ENCODE results near the gene CD19.
"Not testable (repeated sequence)": the region's sequence is repeated elsewhere in the genome, so short reads cannot be mapped to it uniquely, and the experiment has no call there.

Gene CD19

DNA sequence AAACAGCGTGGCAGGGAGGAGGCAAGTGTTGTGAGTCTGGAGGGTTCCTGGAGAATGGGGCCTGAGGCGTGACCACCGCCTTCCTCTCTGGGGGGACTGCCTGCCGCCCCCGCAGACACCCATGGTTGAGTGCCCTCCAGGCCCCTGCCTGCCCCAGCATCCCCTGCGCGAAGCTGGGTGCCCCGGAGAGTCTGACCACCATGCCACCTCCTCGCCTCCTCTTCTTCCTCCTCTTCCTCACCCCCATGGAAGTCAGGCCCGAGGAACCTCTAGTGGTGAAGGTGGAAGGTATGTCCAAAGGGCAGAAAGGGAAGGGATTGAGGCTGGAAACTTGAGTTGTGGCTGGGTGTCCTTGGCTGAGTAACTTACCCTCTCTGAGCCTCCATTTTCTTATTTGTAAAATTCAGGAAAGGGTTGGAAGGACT is at the start of gene CD19:
TSS of gene CD19 (plus strand) at position 171 of the 425 bp plus-strand sequence. CDS start at position 201, 30 bp downstream.
- no peak for DNase-seq

DNA sequence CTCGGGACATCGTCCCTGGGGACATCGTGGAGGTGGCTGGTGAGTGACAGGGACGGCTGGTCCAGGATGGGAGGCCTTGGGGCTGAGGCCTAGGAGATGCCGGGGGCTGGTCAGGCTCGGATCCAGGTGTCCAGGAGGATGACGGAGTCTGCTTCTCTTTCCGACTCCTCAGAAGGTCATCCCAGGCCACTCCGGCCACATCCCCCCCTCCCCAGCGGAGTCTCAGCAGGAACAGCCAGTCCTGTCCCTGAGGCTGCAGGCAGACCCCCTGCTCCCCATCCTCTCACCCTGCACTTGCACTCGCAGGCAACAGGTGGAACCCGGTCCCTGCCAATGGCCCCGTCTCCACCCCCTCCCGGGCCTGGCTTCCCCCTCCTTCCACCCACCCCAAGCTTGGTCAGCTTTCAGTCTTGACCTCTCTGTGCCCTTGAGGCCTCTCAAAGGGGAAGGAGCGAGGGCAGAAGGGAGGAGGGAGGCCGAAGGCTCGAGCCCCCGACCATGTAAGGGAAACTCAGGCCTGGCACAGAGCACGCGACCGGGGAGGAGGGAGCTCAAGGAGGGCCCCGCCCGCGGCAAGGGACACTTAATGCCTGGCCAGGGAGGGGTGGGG is 49.1 kb upstream of the CD19 start:
- DNase-seq = no peak

DNA sequence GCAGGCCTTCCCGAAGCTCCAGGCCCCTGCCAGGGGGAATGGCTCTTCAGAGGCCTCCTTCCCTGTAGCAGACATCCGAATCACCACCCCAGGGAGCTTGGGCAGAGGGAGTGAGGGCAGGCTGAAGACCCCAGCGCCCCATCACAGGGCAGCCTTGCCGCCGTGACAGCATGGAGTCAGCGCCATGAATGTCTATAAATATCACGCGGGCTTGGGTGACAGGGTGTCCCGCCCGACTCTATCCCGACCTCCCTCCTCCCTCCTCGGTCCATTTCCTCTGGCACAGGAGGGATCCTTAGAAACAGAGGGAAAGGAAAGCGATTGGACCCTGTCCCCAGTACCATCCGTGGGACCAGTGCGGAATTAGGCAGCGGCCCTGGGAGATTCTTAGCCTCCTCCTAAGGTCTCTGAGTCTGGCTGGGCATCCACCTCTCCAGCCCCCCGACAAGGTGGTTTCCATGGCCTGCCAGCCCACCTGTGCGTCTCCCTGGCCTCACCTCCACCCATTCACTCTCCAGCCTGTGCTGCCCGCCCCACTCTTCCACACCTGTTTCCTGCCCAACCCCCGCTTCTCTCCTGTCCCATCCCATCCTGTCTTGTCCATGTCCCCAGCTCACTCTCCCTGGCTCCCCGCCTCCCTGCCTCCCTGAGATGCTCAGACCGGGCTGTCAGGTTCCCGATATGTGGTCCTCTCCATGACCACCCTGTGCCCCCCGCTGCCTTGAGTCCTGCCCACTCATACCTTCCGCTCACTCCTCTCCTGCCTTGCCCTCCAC is 48.4 kb upstream of the CD19 start:
- no peak for DNase-seq

DNA sequence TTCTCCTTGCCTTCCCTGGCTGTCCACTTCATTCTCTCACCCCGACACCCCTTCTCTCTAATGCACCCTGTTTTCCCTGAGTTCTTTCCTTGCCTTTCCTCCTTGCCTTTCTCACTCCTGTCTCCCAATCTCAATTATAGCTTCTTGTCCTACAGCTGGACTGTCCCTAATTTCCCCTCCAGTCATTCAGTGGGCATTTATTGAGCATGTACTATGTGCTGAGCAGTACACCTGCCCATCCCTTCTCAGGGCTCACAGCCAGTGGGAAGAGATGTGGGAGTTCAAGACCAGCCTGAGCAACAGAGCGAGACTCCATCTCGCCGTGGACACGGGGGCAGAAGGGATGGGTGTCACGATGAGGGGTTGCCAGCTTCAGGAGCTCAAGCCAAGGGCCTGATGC is 47.7 kb upstream of the CD19 start:
- DNase-seq = no peak

DNA sequence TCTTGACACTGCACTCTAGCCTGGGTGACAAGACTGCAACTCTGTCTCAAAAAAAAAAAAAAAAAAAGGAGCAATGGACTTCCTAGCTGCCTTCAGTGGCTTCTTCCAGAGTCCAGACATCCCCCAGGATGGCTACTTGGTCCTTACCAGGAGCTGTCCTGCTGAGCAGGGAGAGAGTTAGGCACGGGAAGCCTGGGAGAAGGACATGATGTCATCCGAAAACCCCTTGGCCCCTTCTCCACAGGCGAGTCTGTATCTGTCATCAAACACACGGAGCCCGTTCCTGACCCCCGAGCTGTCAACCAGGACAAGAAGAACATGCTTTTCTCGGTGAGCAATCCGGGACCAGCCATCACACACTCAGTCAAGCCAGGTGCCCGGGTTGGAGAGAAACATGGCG is 44.8 kb upstream of the CD19 start:
- no peak for DNase-seq

DNA sequence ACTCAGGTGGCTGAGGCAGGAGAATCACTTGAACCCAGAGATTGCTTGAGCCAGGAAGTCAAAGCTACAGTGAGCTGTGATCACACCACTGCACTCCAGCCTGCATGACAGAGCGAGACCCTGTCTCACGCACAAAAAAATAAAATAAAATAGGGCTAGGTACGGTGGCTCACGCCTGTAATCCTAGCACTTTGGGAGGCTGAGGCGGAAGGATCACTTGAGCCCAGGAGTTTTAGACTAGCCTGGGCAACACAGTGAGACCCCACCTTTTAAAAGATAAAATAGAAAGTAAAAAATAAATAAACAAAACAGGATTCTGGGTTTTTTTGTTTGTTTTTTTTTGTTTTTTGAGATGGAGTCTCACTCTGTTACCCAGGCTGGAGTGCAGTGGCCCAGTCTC is 41.4 kb upstream of the CD19 start:
- not testable (repeated sequence) for DNase-seq

DNA sequence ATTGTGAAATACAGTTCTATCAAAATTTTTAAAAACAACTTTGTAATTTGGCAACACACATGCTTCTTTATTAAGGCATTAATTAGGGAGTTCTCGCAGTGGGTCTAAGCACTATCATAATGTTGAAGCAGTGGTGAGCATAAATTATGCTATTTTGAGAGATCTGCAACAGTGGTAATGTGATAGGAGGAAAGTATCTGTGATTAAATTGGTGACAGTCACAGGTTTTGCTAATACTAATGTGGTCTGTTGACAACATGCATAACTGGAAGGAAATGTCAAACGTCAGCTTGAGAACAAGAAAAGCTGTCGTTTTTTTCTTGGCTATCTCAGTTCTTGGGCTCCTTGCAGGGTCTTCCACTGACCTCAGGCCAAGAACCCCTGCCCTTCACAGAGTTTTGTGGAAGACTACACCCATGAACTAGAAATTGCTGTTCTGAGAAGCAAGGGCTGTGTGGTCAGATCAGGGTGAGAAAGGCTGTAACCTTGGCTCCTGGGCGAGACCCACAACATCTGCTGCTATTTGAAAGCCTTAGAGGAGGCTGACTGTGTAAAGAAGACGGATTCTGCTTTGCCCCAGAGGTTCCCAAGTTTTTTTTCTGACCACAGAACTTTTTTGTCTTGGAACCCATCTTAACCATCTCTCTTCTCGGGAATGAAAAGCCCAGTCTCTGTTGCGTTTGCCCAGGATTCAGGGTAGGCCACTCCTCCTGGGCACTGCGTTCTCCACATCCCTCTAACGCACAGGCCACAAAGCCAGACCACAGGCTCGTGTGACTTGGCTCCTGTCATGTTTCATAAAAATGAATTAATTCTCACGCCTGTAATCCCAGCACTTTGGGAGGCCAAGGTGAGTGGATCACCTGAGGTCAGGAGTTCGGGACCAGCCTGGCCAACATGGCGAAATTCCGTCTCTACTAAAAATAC is 39.5 kb upstream of the CD19 start:
- DNase-seq = no peak

DNA sequence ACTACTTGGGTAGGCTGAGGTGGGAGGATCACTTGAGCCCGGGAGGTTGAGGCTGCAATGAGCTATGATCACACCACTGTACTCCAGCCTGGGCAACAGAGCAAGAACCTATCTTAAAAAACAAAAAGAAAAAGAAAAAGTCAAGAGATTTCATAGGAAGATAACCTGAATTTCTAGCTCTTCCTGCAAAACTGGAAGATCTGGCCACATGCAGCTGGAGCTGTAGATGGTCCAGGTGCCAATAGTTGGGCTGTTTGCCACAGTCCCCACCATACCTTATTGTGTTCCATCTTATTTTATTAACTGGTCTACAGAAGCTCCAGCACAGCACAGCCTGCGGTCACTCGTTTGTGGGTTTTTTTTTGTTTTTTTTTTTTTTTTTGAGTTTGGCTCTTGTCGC is 38.5 kb upstream of the CD19 start:
- no peak for DNase-seq

DNA sequence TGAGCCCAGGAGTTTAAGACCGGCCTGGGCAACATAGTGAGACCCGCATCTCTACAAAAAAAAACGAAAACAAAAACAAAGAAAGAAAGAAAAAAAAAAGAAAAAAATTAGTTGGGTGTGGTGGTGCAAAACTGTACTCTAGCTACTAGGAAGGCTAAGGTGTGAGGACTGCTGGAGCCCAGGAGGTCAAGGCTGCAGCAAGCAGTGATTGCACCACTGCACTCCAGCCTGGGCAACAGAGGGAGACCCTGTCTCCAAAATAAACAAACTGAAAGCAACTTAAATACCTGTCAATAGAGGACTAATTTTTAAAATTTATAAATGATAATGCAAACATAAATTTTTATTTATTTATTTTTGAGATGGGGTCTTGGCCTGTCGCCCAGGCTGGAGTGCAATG is 36.2 kb upstream of the CD19 start:
- no peak for DNase-seq

DNA sequence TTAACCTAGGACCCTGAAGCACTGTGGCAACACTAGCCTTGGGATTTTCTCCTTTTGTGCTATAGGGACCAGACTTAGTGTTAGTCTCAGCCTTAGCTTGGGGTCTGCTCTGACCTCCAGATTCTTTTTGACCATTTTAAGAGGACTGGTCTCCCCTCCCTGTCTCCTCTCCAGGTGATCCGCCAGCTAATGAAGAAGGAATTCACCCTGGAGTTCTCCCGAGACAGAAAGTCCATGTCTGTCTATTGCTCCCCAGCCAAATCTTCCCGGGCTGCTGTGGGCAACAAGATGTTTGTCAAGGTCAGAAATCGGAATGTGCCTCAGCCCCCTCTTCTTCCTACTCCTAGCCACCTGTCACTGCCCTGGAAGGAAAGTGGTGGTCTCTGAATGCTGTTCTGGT is 33.9 kb upstream of the CD19 start:
- DNase-seq = no peak

DNA sequence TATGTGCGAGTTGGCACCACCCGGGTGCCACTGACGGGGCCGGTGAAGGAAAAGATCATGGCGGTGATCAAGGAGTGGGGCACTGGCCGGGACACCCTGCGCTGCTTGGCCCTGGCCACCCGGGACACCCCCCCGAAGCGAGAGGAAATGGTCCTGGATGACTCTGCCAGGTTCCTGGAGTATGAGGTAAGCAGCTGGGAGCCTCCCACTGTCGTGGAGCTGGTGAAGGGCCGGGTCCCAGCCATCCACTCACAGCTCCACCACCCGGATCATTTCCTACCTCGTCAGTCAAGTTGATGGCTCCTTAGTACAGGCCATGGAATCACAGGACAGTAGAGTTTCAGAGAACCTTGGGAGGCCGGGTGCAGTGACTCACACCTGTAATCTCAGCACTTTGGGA is 33.5 kb upstream of the CD19 start:
- no peak for DNase-seq

DNA sequence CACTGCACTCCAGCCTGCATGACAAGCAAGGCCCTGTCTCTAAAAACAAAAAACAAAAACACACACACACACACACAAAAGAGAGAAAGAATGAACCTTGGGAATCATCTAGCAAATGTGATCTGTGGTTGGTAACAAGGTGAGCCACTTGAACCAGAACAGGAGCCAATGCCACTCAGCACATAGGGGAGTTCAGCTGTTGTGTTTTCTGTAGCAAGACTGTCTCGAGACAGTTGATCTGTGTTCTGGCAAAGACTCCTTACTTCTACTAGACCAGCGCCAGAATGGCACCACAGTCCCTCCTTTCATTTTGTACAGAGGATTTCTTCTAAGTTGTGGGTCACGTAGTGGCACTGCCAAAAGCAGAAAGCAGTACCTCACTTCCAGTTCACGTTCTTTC is 32.8 kb upstream of the CD19 start:
- no peak for DNase-seq

DNA sequence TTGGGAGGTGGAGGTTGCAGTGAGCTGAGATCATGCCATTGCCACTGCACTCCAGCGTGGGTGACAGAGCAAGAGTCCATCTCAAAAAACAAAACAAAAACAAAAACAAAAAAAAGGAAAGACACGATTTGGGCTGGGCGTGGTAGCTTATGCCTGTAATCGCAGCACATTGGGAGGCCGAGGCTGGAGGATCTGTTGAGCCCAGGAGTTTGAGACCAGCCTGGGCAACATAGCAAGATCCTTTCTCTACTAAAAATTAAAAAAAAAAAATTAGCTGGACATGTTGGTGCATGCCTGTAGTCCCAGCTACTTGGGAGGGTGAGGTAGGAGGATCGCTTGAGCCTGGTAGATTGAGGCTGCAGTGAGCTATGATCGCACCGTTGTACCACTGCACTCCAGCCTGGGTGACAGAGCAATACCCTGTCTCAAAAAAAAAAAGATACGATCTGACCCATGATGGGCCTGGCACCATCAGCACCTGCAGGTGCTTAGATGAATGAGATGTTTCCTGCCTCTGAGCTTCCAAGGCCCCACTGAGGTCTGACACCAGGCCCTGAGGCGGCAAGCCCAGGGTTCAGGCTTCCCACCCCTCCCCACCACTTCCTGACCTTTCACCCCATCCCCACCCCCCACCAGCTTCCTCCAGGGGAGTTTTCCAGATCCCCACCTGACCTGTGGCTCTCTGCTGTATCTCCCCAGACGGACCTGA is 31.7 kb upstream of the CD19 start:
- DNase-seq = no peak

DNA sequence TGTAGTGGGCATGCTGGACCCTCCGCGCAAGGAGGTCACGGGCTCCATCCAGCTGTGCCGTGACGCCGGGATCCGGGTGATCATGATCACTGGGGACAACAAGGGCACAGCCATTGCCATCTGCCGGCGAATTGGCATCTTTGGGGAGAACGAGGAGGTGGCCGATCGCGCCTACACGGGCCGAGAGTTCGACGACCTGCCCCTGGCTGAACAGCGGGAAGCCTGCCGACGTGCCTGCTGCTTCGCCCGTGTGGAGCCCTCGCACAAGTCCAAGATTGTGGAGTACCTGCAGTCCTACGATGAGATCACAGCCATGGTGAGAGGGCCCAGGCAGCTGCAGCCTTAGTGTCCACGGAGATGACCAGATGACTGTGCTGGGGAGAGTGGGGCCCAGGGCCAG is 31.2 kb upstream of the CD19 start:
- DNase-seq = no peak

DNA sequence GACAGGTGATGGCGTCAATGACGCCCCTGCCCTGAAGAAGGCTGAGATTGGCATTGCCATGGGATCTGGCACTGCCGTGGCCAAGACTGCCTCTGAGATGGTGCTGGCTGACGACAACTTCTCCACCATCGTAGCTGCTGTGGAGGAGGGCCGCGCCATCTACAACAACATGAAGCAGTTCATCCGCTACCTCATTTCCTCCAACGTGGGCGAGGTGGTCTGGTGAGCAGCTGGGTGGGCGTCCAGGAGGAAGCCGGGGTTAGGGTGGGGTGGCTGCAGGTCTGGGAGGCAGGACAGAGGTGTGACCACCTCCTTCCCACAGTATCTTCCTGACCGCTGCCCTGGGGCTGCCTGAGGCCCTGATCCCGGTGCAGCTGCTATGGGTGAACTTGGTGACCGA is 29.9 kb upstream of the CD19 start:
- DNase-seq = no peak

DNA sequence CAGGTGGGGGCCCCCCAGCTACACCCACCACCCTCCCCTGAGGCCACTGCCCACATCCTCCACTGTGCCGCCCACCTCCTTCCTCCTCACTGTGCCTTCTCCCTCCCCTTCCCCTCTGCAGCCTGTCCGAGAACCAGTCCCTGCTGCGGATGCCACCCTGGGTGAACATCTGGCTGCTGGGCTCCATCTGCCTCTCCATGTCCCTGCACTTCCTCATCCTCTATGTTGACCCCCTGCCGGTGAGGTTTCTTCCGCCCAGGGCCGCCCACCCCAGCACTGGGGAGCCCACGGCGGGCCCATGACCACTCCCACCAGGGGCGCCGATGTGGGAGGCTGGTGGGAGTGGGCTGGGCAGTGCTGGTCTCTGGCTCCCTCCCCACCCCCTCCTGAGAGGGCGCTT is 28.9 kb upstream of the CD19 start:
- no peak for DNase-seq

DNA sequence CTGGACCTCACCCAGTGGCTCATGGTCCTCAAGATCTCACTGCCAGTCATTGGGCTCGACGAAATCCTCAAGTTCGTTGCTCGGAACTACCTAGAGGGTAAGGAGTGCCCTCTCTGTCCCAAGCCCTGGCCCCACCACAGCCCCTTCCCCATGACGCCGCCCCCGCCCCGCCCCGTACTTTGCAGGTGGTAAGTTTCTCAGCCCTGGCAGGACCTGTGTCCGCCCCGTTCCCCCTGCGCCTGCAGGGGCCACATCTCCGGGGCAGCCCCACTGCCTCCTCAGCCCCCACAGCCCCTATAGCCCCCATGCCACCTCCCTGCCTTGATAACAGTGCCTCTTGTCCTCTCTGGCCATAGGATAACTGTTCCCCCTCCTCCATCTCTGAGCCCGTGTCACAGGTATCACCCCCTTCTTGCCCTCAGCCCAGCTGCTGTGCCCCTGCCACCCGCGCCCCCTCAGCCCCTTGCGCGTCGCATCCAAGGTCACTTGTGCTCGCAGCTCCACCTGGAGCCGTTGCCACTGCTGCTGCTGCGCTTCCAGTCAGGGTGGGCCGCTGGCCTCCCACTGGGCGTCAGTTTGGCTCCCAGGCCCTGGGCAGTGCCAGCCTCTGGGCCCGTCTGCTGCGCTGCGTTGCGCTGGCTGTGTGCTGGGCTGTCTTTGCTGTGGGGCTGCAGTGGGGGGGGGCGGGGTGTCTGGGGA is 28.3 kb upstream of the CD19 start:
- no peak for DNase-seq

DNA sequence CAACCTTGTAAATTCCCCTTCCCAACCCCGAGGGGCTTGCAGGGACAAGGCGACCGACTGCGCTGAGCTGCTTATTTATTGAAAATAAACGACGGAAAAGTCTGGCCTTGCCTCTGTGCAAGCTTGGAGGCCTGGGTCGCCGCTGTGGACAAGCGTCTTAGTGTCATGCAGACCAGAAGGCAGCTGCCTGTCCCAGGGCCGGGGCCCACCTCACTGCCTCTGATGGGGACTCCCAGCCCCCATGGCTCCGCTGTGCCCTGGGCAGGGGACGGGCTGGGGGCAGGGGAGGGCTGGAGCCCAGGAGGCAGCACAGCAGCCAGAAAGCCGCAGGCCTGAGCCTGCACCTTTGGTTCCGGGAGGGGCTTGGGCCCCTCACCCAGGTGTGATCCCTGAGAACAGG is 27.4 kb upstream of the CD19 start:
- no peak for DNase-seq

DNA sequence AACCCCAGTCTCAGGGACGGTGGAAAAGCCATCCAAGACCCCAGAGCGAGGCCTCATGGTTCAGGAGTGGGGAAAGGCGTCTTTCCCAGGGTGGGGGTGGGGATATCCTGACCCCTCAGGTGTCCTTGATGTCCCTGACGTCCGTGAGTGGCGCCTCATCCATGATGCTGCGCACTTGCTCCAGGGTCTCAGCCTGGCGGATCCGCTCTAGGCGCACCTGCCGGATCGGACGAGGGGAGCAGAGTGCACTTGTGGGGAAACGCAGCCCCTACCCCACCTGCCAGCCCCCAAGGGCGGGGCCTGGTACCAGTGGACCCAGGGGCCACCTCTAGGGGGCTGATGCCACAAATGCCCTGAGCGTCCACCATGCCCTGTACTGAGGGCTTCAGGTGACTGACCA is 26.9 kb upstream of the CD19 start:
- DNase-seq = no peak

DNA sequence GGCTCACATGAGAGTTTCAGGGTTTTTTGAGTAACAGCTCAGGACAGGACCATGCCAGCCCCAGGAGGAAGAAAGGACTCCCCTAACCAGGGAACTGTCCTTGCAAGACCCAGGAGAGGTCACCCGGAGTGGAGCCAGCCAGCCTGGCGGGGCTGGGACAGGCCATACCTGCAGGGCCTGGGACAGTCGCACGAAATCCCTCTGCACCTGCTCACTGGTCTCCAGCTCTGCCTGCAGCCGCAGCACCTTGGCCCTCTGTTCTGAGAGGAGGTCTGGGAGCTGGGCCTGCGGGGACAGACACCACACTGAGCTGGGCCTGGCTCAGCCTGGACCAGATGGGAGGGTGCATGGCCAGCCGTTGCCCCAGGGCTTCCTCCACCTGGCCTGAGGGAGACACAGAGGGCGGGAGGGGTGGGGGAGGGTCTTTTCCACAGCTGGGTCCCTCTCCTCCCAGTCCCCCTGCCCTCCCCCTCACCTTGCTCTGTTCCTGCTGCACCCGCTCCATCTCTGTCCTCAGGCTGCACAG is 26.5 kb upstream of the CD19 start:
- no peak for DNase-seq

Measured in hypothalamus (tissue), 51 donors.